Mesendoderm (in vitro differentiated cells): Measurements from ENCODE around the gene GCH1.

Experiments
- DNase-seq: peaks from one replicate; pipeline ENCODE4 v3.0.0; 2013
- H2AK5ac ChIP-seq: 2 replicates; pipeline ENCODE4 v1.6.1; 2013; ENCODE audit warnings: low read length, inconsistent platforms
- H2BK120ac ChIP-seq: 2 replicates; pipeline ENCODE4 v1.6.1; 2013; ENCODE audit warnings: low read depth, mild to moderate bottlenecking, low read length, moderate library complexity, mixed read lengths
- H2BK15ac ChIP-seq: replicated peaks from 2 replicates; pipeline ENCODE4 v1.6.1; 2013; ENCODE audit warnings: low read depth, mild to moderate bottlenecking, moderate library complexity
- H2BK5ac ChIP-seq: 2 replicates; pipeline ENCODE4 v1.6.1; 2013; ENCODE audit warnings: low read length, inconsistent platforms
- H3K18ac ChIP-seq: 2 replicates; pipeline ENCODE4 v1.6.1; 2013; ENCODE audit warnings: mild to moderate bottlenecking, low read length, mixed read lengths
- H3K23ac ChIP-seq: one replicate; pipeline ENCODE4 v1.6.1; 2013; ENCODE audit warnings: low read length
- H3K27ac ChIP-seq: 2 replicates; pipeline ENCODE4 v1.5.1; 2013; ENCODE audit warnings: low read depth, mild to moderate bottlenecking, inconsistent platforms, low read length, moderate library complexity
- H3K27me3 ChIP-seq: 2 replicates; pipeline ENCODE4 v1.6.1; 2013; ENCODE audit warnings: low read length, control low read depth, mild to moderate bottlenecking, inconsistent platforms; ENCODE audit not compliant: insufficient read depth, poor library complexity
- H3K36me3 ChIP-seq: 2 replicates; pipeline ENCODE4 v1.6.1; 2013; ENCODE audit warnings: low read length, inconsistent platforms; ENCODE audit not compliant: control insufficient read depth, insufficient read depth
- H3K4ac ChIP-seq: one replicate; pipeline ENCODE4 v1.6.1; 2013; ENCODE audit warnings: low read depth, mild to moderate bottlenecking, low read length, moderate library complexity
- H3K4me1 ChIP-seq: 2 replicates; pipeline ENCODE4 v1.6.1; 2013; ENCODE audit warnings: low read depth, low read length, inconsistent platforms; ENCODE audit not compliant: control insufficient read depth
- H3K4me2 ChIP-seq: 2 replicates; pipeline ENCODE4 v1.6.1; 2013; ENCODE audit warnings: low read length
- H3K4me3 ChIP-seq: 2 replicates; pipeline ENCODE4 v1.5.1; 2013; ENCODE audit warnings: mild to moderate bottlenecking, low read length
- H3K56ac ChIP-seq: one replicate; pipeline ENCODE4 v1.6.1; 2013; ENCODE audit warnings: low read length
- H3K79me1 ChIP-seq: 2 replicates; pipeline ENCODE4 v1.6.1; 2013; ENCODE audit warnings: low read length, inconsistent platforms
- H3K79me2 ChIP-seq: 2 replicates; pipeline ENCODE4 v1.6.1; 2013; ENCODE audit warnings: mild to moderate bottlenecking, low read length; ENCODE audit not compliant: control insufficient read depth, insufficient read depth
- H3K9ac ChIP-seq: 2 replicates; pipeline ENCODE4 v1.6.1; 2013; ENCODE audit warnings: low read length, inconsistent platforms
- H4K5ac ChIP-seq: one replicate; pipeline ENCODE4 v1.6.1; 2013; ENCODE audit warnings: low read length
- H4K8ac ChIP-seq: one replicate; pipeline ENCODE4 v1.6.1; 2013; ENCODE audit warnings: low read depth, mild to moderate bottlenecking, control low read depth, low read length, moderate library complexity
- WGBS: extraction: QIAGEN DNeasy Blood & Tissue Kit; methylation state at CpG from one replicate; pipeline ENCODE4 v1.1.7; 2013; ENCODE audit warnings: low lambda C conversion rate, missing lambda C conversion rate; ENCODE audit not compliant: insufficient coverage; ENCODE audit errors: extremely low coverage; 5-methylcytosine and 5-hydroxymethylcytosine counted together

Gene GCH1

DNA sequence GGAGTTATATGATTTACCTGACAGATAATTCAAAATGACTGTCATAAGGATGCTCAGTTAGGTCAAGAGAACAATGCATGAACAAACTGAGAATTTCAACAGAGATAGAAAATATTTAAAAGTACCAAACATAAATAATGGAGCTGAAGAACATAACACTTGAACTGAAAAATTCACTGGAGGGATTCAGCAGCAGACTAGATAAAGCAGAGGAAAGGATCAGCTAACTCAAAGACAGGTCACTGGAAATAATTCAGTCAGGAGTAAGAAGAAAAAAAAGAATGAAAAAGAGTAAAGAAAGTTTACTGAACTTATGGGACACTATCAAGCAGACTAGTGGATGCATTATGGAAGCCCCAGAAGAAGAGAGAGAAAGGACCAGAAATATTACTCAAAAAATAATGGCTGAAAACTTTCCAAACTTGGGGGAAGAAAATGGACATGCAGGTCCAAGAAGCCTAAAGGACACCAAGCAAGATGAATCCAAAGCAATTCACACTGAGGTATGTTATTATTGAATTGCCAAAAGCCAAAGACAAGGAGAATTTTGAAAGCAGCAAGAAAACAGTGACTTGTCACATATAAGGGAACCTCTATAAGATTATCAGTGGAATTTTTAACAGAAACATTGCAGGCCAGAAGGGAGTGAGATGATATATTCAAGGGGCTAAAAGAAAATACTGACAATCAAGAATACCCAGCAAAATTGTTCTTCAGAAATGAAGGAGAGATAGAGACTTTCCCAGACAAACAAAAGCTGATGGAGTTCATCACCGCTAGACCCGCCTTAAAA is 78.7 kb downstream of the GCH1 start:
- no peak overlapping the region for H3K27ac ChIP-seq
- H3K56ac ChIP-seq: no peak overlapping the region
- no peak overlapping the region for H2BK15ac ChIP-seq
- no CpG with 5 or more reads among the region's 2 CpGs for WGBS
- H3K9ac ChIP-seq: no peak overlapping the region
- H3K4ac ChIP-seq: no peak overlapping the region
- DNase-seq: no peak
- H4K8ac ChIP-seq: no peak overlapping the region
- H2AK5ac ChIP-seq: no peak overlapping the region
- H3K4me1 ChIP-seq: no peaks in the 10 kb centered on the region
- no peak overlapping the region for H2BK5ac ChIP-seq
- H3K23ac ChIP-seq: no peak overlapping the region
- H3K36me3 ChIP-seq: no peaks in the 10 kb centered on the region
- no peaks in the 10 kb centered on the region for H3K27me3 ChIP-seq
- H4K5ac ChIP-seq: no peak overlapping the region
- no peak overlapping the region for H3K4me2 ChIP-seq
- no peak overlapping the region for H2BK120ac ChIP-seq
- no peaks in the 10 kb centered on the region for H3K79me2 ChIP-seq
- no peaks in the 10 kb centered on the region for H3K79me1 ChIP-seq
- H3K4me3 ChIP-seq: no peak overlapping the region
- H3K18ac ChIP-seq: no peak overlapping the region

DNA sequence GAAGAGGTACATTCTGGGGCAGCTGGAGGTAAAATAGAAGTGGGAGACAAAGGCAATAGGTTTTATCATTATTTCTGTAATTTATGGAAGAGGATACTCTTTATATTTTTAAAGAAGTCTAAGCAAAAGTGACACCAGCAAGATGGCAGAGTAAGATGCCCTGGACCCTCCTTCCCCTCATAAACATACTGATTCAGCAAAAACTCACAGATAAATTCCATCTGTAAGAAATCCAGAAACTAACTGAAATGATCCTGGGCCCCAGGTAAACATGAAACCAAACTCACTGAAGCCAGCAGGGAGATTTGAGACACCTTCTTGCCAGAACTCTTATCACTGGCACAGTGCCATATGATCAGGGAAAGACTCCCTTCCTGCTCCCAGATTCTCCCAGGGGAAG is 79.9 kb downstream of the GCH1 start:
- H2BK120ac ChIP-seq: no peak overlapping the region
- no peak overlapping the region for H3K56ac ChIP-seq
- no peaks in the 10 kb centered on the region for H3K27me3 ChIP-seq
- no peak overlapping the region for H4K5ac ChIP-seq
- DNase-seq: no peak
- no peaks in the 10 kb centered on the region for H3K79me2 ChIP-seq
- H2BK5ac ChIP-seq: no peak overlapping the region
- H3K9ac ChIP-seq: no peak overlapping the region
- no peak overlapping the region for H3K27ac ChIP-seq
- no peak overlapping the region for H2BK15ac ChIP-seq
- no peaks in the 10 kb centered on the region for H3K79me1 ChIP-seq
- no peak overlapping the region for H2AK5ac ChIP-seq
- H3K4me1 ChIP-seq: no peaks in the 10 kb centered on the region
- no peak overlapping the region for H3K18ac ChIP-seq
- H3K36me3 ChIP-seq: no peaks in the 10 kb centered on the region
- H3K4me2 ChIP-seq: no peak overlapping the region
- H3K4me3 ChIP-seq: no peak overlapping the region
- H3K4ac ChIP-seq: no peak overlapping the region
- no peak overlapping the region for H4K8ac ChIP-seq
- H3K23ac ChIP-seq: no peak overlapping the region

DNA sequence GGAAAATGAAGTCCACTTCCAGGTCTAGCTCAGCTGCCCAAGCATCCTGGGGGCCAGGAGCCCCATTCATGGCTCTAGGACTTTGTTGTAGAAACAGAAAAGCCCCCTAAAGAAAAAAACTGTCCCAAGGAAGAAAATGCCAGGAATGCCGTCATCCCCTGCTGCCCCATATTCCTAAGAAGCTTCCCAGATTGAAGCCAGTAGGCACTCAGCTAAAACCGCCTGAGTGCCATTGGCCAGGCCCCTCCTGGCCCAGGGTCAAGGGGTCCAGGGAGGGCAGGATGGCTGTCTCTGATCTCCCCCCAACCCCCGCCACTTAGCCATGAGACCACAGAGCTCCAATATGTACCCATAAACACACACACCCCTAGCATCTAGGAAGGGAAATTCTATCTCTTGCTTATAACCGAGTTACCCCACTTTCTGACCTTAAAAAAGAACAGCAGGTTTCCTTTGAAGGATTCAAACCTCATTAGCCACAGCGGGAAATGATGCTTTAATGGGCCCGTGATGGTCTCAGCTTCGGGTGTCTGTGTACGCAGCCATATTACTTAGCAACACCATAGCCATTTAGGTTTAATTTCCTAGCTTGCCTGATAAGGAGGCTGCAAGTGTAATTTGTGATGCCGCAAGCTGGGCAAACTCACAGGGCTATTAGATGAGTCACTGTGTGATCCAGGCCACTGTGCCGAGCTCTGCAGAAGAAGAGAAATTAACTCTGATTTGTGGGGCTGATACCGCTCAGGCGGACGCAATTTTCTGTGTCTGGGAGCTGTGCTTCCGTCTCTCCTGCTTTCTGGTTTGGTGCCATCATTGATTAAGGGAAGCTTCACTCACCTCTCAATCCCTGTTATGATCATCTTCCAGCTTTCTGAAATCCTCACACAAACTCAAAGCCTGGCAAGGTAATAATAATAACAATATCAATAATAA is 84.2 kb downstream of the GCH1 start:
- H4K5ac ChIP-seq: no peak overlapping the region
- H2BK5ac ChIP-seq: no peak overlapping the region
- no peak overlapping the region for H3K56ac ChIP-seq
- WGBS: no CpG with 5 or more reads among the region's 14 CpGs
- DNase-seq: peak; percentile 52
- no peak overlapping the region for H3K4me3 ChIP-seq
- no peak overlapping the region for H2BK15ac ChIP-seq
- H3K23ac ChIP-seq: no peak overlapping the region
- no peaks in the 10 kb centered on the region for H3K27me3 ChIP-seq
- H3K79me2 ChIP-seq: no peaks in the 10 kb centered on the region
- no peak overlapping the region for H2AK5ac ChIP-seq
- no peaks in the 10 kb centered on the region for H3K79me1 ChIP-seq
- H3K4ac ChIP-seq: no peak overlapping the region
- H2BK120ac ChIP-seq: no peak overlapping the region
- H3K4me2 ChIP-seq: no peak overlapping the region
- no peak overlapping the region for H4K8ac ChIP-seq
- no peaks in the 10 kb centered on the region for H3K4me1 ChIP-seq
- no peak overlapping the region for H3K18ac ChIP-seq
- H3K36me3 ChIP-seq: no peaks in the 10 kb centered on the region
- no peak overlapping the region for H3K27ac ChIP-seq
- no peak overlapping the region for H3K9ac ChIP-seq

GRCh38 chr14:54817506-54817905 is 85.1 kb downstream of the GCH1 start:
- Histone ChIP-seq H4K5ac (no peak overlapping the region), H3K4me2 (no peak overlapping the region), H3K36me3 (no peaks in the 10 kb centered on the region), H2BK15ac (no peak overlapping the region), H3K4ac (no peak overlapping the region), H3K23ac (no peak overlapping the region), H2BK5ac (no peak overlapping the region), H4K8ac (no peak overlapping the region), H3K56ac (no peak overlapping the region), H3K27me3 (no peaks in the 10 kb centered on the region), H3K18ac (no peak overlapping the region), H3K79me2 (no peaks in the 10 kb centered on the region), H2AK5ac (no peak overlapping the region), H3K27ac (no peak overlapping the region), H2BK120ac (no peak overlapping the region), H3K4me1 (no peaks in the 10 kb centered on the region), H3K79me1 (no peaks in the 10 kb centered on the region), H3K4me3 (no peak overlapping the region), H3K9ac (no peak overlapping the region)
- WGBS: no CpG with 5 or more reads among the region's 5 CpGs
- no peak for DNase-seq

DNA sequence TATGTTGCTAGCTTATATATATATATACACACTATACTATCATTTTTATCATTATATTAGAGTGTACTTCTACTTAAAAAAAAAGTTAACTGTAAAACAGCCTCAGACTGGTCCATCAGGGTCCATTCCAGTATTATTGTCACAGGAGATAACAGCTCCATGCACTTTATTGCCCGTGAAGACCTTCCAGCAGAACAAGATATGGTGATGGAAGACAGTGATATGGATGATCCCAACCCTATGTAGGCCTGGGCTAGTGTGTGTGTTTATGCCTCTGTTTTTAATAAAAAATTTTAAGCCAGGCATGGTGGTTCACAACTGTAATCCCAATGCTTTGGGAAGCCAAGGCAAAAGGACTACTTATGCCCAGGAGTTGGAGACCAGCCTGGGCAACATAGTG is 86.2 kb downstream of the GCH1 start:
- Histone ChIP-seq H4K8ac (no peak overlapping the region), H2BK5ac (no peak overlapping the region), H2BK120ac (no peak overlapping the region), H3K27me3 (no peaks in the 10 kb centered on the region), H3K56ac (no peak overlapping the region), H3K4me3 (no peak overlapping the region), H2AK5ac (no peak overlapping the region), H4K5ac (no peak overlapping the region), H3K9ac (no peak overlapping the region), H3K18ac (no peak overlapping the region), H3K27ac (no peak overlapping the region), H3K79me2 (no peaks in the 10 kb centered on the region), H3K23ac (no peak overlapping the region), H2BK15ac (no peak overlapping the region), H3K36me3 (no peaks in the 10 kb centered on the region), H3K79me1 (no peaks in the 10 kb centered on the region), H3K4me2 (no peak overlapping the region), H3K4ac (no peak overlapping the region), H3K4me1 (no peaks in the 10 kb centered on the region)
- WGBS: no CpG with 5 or more reads among the region's 1 CpG
- DNase-seq: no peak
